GM21367 (cell line): Measurements from ENCODE around the gene KAT2B.

Experiments
- ATAC-seq: cut with Tn5 transposase; IDR thresholded peaks from one replicate; pipeline ENCODE4 v1.9.1; 2021; ENCODE audit not compliant: unreplicated experiment

KAT2B gene

DNA sequence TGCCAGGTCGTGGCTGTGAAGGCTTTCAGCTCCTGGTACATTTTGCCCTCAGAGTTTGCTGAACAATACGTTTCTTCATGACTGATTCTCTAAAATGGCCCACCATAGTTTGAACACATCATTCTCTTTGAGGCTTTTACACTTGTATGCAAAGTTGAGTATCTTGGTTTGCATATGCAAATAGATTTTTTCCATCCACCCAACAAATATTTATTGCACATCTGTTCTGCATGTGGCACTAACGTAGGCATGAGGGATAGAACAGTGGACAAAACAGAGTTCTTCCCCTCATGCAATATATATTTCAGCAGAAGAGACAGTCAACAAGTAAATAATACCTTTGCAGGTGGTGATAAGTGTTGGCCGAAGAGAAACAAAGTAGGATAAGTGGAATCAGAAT, 55.2 kb downstream of the KAT2B start:
- ATAC-seq = no peak

GRCh38 chr3:20096135-20096685, 56.0 kb downstream of the KAT2B start:
- ATAC-seq = no peak

GRCh38 chr3:20097015-20097414, 56.8 kb downstream of the KAT2B start:
- no peak for ATAC-seq

GRCh38 chr3:20099060-20099459, 58.8 kb downstream of the KAT2B start:
- no peak for ATAC-seq

GRCh38 chr3:20100151-20100550, 59.9 kb downstream of the KAT2B start:
- ATAC-seq = no peak

GRCh38 chr3:20101041-20101440, 60.8 kb downstream of the KAT2B start:
- ATAC-seq = no peak

DNA sequence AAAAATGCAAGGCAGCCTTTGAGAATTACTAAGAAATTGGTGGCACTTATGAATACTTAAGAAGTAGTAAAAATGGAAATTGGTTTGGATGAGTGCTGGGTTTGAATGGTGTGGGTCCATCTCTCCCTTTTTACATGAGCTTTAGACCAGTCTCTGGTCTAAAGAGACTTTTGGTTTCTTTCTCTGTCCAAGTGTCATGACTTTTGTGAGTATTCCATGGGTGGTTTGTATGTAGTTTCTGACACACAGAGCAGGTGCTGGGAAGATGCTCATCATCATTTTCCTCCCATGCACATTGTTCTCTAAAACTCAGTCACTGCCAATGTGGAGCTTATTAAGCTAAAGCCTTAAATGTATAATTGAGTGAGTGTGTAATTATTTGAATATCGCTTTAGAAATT, 63.5 kb downstream of the KAT2B start:
- peak; percentile 21 for ATAC-seq

DNA sequence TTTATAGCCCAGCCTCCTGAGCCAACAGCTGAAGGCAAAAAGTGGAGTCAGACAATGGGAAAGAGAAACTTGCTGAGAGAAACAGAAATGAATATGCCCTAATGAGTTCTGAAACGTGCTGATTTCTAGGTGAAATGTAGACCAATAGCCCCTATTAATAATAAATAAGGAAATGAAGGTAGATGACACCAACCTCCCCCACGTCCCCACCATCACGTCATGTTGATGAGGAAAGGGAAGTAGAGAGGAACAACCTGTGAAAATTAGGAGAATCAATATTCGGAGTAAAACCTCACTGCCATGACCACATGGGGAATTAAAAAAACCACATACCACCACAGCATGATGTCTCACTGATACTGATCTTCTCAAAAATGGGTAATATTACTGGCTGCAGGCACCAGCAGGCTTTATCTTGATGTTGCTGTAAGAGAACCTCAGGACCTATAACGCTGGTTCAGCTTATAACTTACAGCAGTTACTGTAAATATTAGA, 64.0 kb downstream of the KAT2B start:
- peak; percentile 57 for ATAC-seq

- ATAC-seq = no peak
Measured at GRCh38 chr3:20105513-20106280, 65.5 kb downstream of the KAT2B start.

DNA sequence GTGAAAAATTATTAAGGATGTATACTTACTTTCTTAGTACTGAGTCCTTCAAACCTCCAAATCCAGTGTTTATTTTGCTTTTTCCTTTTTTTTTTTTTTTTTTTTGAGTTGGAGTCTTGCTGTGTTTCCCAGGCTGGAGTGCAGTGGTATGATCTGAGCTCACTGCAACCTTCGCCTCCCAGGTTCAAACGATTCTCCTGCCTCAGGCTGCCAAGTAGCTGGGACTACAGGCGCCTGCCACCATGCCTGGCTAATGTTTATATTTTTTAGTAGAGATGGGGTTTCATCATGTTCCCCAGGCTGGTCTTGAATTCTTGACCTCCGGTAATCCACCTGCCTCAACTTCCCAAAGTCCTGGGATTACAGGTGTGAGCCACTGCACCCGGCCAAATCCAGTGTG, 67.5 kb downstream of the KAT2B start:
- ATAC-seq = no peak

GRCh38 chr3:20108869-20109268, 68.6 kb downstream of the KAT2B start:
- no peak for ATAC-seq

GRCh38 chr3:20110826-20111225, 70.6 kb downstream of the KAT2B start:
- ATAC-seq = no peak

DNA sequence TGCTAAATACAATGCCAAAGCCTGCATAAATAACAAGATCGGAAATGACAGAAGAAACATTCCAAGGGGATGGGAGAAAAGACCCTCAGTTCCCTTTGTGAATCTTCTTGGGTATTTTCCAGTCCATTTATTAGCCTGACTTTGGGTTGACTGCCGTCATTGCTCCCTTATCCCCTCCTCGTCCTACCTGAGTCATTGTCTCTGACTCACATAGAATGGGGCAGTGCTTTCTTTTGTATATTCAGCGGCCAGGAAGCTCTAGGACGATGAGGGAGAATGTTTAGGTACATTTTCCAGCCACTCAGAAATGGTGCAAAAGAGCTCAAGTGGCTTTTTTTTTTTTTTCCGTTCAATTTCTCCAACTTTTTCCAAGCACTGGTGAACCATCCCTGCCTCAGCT, 71.6 kb downstream of the KAT2B start:
- no peak for ATAC-seq

DNA sequence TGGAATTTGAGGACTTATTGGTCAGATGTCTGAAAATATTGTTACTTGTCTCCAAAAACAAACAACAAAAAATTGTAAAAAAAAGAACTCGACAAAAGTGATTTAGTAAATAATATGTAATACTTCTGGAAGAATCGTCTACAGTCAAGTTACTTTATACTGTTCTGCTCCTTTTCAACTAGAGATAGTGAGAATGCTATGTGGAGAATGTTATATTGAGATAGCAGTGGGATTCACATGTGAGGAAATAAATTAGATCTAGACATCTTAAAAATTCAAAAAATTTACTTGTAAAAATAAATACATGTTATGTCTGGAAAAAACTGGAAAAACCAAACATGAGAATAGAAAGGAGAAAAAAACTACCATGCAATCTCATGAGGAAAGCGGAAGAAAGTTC, 80.8 kb downstream of the KAT2B start:
- no peak for ATAC-seq

- no peak for ATAC-seq
Measured at GRCh38 chr3:20123131-20123652, 82.9 kb downstream of the KAT2B start.

DNA sequence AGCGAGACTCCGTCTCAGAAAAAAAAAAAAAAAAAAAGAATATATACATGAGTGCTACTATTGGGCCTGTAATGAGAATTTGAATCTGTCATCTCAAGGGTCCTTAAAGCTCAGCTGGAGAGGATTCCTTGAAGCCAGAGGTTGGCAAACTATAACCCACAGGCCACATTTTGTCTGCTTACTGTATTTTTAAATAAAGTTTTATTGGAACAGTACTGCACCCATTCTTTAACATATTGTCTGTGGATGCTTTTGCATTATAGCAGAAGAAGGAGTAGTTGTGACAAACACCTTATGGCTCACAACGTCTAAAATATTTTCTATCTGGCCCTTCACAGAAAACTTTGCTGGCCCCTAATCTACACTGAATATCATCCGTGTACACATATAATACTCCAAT, 85.0 kb downstream of the KAT2B start:
- no peak for ATAC-seq

DNA sequence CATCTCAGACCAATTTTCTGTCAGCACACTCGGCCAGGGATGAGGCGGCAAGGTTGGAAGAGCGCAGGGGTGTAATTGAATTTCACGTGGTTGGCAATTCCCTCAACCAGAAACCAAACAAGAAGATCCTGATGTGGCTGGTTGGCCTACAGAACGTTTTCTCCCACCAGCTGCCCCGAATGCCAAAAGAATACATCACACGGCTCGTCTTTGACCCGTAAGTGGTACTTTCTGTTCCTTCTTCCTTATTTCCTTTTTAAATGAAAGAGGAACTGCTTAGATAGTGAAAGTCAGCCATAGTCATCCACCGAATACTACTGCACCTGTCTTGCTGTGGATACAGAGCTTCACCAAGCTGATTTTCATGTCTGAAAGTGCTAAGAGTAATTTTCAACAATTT, 85.7 kb downstream of the KAT2B start:
- peak; percentile 100 for ATAC-seq

DNA sequence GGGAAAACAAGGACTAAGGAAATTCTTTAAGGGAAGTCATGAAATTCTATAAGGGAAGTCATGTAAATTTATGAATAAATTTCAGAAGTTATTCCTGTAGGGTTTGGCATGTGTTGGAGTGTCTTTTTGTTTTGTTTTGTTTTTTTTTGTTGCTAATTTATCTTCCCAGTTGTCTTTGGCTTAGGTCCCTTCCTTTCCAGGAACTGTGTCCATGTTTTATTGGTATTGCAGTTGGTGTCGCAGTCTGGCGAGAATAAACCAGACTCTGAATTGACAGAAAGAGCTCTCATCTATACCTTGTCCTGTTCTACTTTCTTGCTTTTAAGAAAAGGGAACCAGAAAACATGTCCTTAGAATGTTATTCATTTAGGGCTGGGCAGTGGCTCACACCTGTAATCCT, 88.1 kb downstream of the KAT2B start:
- no peak for ATAC-seq

DNA sequence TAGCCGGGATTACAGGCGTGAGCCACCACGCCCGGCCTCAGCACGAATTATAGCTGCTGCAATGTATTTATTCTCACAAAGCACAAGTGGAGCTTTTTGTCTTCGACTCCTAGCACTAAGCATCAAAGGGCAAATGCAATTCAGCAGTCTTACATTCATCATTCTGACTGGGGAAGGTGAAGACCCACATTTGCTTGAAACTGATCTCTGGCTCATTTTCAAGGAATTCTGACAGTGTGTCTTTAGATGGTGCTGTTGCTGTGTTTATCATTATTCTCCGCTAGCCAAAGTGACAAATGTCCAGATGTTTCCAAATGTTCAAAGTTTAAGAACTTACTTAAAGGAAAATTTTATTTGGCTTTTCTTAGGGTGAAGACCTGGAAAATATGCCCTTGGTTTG, 89.9 kb downstream of the KAT2B start:
- no peak for ATAC-seq

- ATAC-seq = no peak
Measured at GRCh38 chr3:20136231-20136630, 96.0 kb downstream of the KAT2B start.

DNA sequence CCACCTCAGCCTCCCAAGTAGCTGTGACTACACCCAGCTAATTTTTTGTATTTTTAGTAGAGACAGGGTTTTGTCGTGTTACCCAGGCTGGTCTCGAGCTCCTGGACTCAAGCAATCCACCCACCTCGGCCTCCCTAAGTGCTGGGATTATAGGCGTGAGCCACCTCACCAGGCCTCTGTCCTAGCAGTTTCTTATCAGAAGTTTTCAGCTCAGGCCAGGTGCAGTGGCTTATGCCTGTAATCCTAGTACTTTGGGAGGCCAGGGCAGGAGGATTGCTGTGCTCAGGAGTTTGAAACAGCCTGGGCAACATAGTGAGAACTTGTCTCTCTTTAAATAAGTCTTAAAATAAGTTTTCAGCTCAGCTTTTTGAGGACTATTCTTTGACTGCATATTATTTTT, 97.4 kb downstream of the KAT2B start:
- ATAC-seq = no peak

DNA sequence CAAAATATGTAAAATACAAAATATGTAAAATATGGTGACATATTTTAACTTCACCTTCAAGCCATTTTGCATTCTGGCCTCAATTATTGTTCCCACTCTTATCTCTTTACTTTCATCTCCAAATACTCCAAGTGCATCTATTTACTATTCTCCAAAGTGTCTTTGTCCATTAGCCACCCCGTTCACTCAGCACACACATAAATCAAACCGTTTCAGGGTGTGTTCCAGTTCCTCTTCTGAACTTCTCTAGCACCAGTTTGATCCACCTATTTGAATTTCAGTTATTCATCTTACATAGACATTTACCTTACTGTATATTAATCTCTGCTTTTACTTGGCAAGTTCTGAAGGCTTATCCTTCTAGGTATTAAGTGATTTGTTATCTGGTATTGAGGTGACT, 100.6 kb downstream of the KAT2B start:
- no peak for ATAC-seq

DNA sequence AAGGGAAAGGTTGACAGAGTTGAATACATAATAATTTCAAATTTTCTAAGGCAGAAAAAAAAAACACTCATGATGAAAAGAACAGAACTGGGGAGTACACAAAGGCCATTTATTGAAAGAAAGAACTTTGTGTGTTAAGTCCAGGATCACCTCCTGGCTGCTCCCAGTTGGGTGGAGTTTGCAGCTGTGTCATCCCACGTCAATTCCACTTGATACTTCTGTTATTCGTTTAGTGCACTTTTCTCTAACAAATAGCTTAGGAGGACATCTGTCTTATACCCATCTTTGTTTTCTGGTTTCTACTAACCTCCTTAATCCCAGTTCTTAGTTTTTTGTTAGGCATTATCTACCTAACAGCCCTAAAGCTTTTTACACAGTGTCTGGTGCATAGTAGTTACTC, 101.1 kb downstream of the KAT2B start:
- no peak for ATAC-seq
